ENCODE results near the gene CSTF1. TPM values are rescaled to one million over a fixed set of nuclear protein-coding genes. Genes with fewer than 3 reads are reported as not detected.

CSTF1 gene
- total RNA-seq, 4 donors from 2014 or later = 28.6 to 38.3 (median 31.2) TPM

DNA sequence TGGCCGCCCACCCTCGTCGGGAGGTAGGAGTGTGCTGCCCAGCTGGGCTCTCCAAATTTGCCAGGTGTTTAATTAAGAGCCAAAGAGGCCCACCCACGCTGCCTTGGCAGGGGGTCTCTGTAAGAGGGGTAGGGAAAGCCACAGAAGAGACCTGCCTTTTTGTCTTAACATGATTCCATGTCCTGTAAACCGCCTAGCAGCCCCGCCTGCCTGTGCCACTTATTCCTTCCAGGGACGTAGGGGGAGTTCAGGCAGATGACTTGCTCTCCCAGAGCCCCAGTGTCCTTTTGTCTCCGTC lies 31.6 kb upstream of the CSTF1 start:
- no peaks in the 10 kb centered on the region for H3K9me3 ChIP-seq
- no peaks in the 10 kb centered on the region for H3K27me3 ChIP-seq
- no peak overlapping the region for H3K27ac ChIP-seq
- peaks cover 11% of the 10 kb centered on the region for H3K36me3 ChIP-seq
- TF ChIP-seq, protein P1, sequence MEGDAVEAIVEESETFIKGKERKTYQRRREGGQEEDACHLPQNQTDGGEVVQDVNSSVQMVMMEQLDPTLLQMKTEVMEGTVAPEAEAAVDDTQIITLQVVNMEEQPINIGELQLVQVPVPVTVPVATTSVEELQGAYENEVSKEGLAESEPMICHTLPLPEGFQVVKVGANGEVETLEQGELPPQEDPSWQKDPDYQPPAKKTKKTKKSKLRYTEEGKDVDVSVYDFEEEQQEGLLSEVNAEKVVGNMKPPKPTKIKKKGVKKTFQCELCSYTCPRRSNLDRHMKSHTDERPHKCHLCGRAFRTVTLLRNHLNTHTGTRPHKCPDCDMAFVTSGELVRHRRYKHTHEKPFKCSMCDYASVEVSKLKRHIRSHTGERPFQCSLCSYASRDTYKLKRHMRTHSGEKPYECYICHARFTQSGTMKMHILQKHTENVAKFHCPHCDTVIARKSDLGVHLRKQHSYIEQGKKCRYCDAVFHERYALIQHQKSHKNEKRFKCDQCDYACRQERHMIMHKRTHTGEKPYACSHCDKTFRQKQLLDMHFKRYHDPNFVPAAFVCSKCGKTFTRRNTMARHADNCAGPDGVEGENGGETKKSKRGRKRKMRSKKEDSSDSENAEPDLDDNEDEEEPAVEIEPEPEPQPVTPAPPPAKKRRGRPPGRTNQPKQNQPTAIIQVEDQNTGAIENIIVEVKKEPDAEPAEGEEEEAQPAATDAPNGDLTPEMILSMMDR (IDR thresholded peaks at IDR 0.05) = no peak
- no peak for TF ChIP-seq POLR2AphosphoS5 (IDR thresholded peaks at IDR 0.05)
- no peak for TF ChIP-seq POLR2A (IDR thresholded peaks at IDR 0.05)
- TF ChIP-seq EP300 (IDR thresholded peaks at IDR 0.05) = no peak
- peak overlapping the region; percentile 99 for H3K4me3 ChIP-seq
- WGBS = 79% methylated on average over 8 of the region's 8 CpGs
- DNase-seq (ENCODE audit: low spot score in 2 of 2) = no peak
- peaks cover 37% of the 10 kb centered on the region for H3K4me1 ChIP-seq

DNA sequence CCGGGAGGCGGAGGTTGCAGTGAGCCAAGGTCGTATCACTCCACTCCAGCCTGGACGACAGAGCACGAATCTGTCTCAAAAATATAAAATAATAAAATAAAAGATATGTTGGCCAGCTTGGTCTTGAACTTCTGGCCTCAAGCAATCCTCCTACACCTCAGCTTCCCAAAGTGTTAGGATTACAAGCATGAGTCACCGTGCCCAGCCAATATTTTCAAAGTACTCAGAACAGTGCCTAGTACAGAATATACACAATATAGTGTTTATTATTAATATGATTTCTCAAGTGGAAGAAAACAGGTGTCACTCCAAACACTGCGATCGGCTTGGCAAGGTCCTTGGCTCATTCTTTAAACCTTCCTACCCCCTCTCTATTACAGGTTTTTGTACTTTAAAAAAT lies 30.5 kb upstream of the CSTF1 start:
- Histone ChIP-seq H3K27me3 (no peaks in the 10 kb centered on the region), H3K4me3 (no peak overlapping the region), H3K4me1 (peaks cover 37% of the 10 kb centered on the region), H3K36me3 (peaks cover 22% of the 10 kb centered on the region), H3K27ac (no peak overlapping the region), H3K9me3 (no peaks in the 10 kb centered on the region)
- no peak for DNase-seq (ENCODE audit: low spot score in 2 of 2)
- no peak for TF ChIP-seq POLR2AphosphoS5 (IDR thresholded peaks at IDR 0.05)
- 79% methylated on average over 8 of the region's 8 CpGs for WGBS

DNA sequence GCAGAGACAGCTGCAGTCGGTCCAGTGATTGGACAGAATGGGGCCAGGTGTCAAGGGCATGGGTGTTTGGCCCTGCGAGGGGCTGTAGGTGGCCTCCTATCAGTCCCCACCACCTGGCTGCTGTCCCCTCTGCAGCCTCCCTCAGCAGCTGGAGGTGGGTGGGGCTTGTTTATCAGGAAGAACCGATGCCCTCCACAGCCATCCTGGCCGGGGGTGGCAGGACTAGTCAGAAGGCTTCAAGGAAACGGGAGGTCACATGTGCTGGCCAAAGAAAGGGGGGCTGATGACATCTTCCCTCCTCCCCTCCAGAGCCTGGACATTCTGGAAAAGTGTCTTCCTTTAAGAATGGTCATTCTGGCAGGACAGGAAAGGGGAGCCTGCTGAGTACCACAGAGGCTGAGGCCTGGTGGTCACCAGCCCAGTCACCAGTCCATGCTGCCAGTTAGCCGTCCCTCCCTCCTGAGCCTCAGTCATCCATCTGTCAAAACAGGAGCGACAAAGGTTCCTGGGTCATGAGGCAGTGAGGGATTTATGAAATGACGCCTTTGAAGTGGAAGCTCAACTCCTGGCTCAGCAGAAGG lies 29.5 kb upstream of the CSTF1 start:
- WGBS = 71% methylated on average over 5 of the region's 8 CpGs
- Histone ChIP-seq H3K27ac (no peak overlapping the region), H3K4me3 (no peak overlapping the region), H3K9me3 (no peaks in the 10 kb centered on the region), H3K36me3 (peaks cover 32% of the 10 kb centered on the region), H3K4me1 (peaks cover 37% of the 10 kb centered on the region), H3K27me3 (no peaks in the 10 kb centered on the region)
- TF ChIP-seq POLR2AphosphoS5 (IDR thresholded peaks at IDR 0.05) = no peak
- TF ChIP-seq EP300 (IDR thresholded peaks at IDR 0.05) = no peak
- no peak for TF ChIP-seq POLR2A (IDR thresholded peaks at IDR 0.05)
- DNase-seq (ENCODE audit: low spot score in 2 of 2) = no peak

DNA sequence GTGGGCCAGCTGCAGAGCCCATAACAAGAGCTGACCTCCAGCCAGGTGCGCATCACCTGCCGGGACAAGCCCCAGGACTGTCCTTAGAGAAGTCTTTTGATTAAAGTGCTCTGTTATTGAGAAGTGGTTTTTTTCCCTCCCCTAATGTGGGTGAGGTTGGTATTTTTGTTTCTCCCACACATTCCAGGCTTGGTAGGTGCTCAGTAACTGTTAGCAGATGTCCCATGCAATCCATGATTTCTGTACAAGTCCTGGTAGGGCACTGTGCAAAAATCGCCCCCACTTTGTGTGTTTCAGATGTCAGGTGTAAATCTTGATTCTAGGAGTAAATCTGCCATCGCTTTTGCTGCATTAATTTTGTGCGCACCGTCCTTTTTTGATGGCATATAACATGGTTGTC lies 29.0 kb upstream of the CSTF1 start:
- Histone ChIP-seq H3K9me3 (no peaks in the 10 kb centered on the region), H3K36me3 (peaks cover 38% of the 10 kb centered on the region), H3K4me1 (peaks cover 32% of the 10 kb centered on the region), H3K27ac (no peak overlapping the region), H3K27me3 (no peaks in the 10 kb centered on the region), H3K4me3 (no peak overlapping the region)
- 91% methylated on average over 6 of the region's 6 CpGs for WGBS
- no peak for DNase-seq (ENCODE audit: low spot score in 2 of 2)
- TF ChIP-seq POLR2AphosphoS5 (IDR thresholded peaks at IDR 0.05) (no peak), EP300 (IDR thresholded peaks at IDR 0.05) (no peak), POLR2A (IDR thresholded peaks at IDR 0.05) (no peak)
- TF ChIP-seq, protein P1 (IDR thresholded peaks at IDR 0.05) = no peak

DNA sequence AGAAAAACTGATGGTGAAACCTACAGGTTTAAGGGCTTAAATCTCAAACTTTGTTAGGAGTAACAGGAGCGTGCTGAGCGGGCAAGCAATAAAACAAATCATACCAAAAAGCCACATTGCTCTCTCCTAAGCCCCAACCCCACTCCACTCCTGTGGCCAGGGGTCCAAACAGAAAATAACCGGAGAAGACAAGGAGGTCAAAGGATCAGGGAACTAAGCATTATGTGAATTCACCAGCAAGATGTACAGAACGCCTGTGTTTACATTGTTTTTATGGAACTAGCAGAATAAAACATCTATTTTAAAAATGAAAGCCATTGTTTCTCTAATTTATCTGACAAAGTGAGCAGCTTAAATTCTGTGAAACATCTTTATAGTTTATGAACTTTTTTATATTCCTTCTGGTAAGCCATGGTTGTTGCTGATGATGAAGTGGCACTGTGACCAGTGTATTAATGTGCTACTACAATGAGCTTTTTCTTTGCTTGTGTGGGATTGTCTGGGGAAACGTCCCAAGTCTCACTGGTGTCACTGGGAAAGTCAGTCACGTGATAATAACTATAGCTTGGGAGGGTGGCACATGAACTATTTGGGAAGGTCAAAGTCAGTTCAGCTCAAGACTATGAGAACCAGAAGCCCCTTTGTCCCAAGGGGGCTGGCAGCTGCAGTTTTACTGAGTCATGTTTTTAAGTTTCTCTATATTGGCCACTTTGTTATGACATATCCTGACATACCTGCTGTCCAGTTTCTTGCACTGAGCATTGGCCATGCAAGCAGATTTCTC lies 23.9 kb upstream of the CSTF1 start:
- Histone ChIP-seq H3K36me3 (peaks cover 41% of the 10 kb centered on the region), H3K27ac (no peak overlapping the region), H3K9me3 (no peaks in the 10 kb centered on the region), H3K27me3 (no peaks in the 10 kb centered on the region), H3K4me3 (no peak overlapping the region), H3K4me1 (no peaks in the 10 kb centered on the region)
- no peak for TF ChIP-seq POLR2AphosphoS5 (IDR thresholded peaks at IDR 0.05)
- TF ChIP-seq, protein P1 (IDR thresholded peaks at IDR 0.05) = no peak
- no peak for TF ChIP-seq EP300 (IDR thresholded peaks at IDR 0.05)
- no peak for TF ChIP-seq POLR2A (IDR thresholded peaks at IDR 0.05)
- DNase-seq (ENCODE audit: low spot score in 2 of 2) = peak in 1 of 2 donors; percentile 15
- 78% methylated on average over 6 of the region's 6 CpGs for WGBS

DNA sequence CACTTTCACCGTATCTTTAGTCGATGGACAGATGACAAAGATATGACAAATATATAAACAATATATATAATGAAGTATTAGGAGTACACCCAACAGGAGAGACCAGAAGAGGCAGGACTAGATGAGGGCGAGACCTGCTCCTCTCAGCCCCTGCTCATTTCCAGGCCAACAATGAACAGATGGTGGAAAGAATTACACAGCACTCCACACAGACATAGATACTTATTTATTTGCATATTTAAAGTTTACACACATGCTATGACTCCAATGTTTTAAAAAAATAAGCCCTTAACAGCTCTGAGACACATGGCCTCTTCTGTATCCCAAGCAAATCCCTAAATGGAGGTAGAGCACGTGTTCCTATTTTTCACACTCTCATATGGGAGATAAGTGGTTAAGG lies 23.3 kb upstream of the CSTF1 start:
- no peak overlapping the region for H3K27ac ChIP-seq
- peak in 1 of 2 donors; percentile 12 for DNase-seq (ENCODE audit: low spot score in 2 of 2)
- H3K27me3 ChIP-seq = no peaks in the 10 kb centered on the region
- H3K9me3 ChIP-seq = no peaks in the 10 kb centered on the region
- no peak overlapping the region for H3K4me3 ChIP-seq
- peaks cover 41% of the 10 kb centered on the region for H3K36me3 ChIP-seq
- no peaks in the 10 kb centered on the region for H3K4me1 ChIP-seq
- no peak for TF ChIP-seq EP300 (IDR thresholded peaks at IDR 0.05)
- no peak for TF ChIP-seq POLR2A (IDR thresholded peaks at IDR 0.05)
- TF ChIP-seq POLR2AphosphoS5 (IDR thresholded peaks at IDR 0.05) = no peak
- TF ChIP-seq, protein P1 (IDR thresholded peaks at IDR 0.05) = no peak
- WGBS = 86% methylated on average over 4 of the region's 4 CpGs

Measured in suprapubic skin (tissue), 4 donors.